GM10266 (cell line): ENCODE measurements around the gene RELN.
"Not testable (repeated sequence)": the region's sequence is repeated elsewhere in the genome, so short reads cannot be mapped to it uniquely, and the experiment has no call there.

Experiments used
- DNase-seq: peaks from one replicate; pipeline ENCODE4 v3.0.0; 2012; ENCODE audit errors: extremely low spot score
- CTCF ChIP-seq: IDR thresholded peaks from 2 replicates; pipeline ENCODE4 v1.5.1; 2012; ENCODE audit warnings: mild to moderate bottlenecking, low read depth; ENCODE audit not compliant: control insufficient read depth, insufficient read depth; ENCODE audit errors: missing control alignments

Gene RELN

GRCh38 chr7:103843689-103844480 lies 145.6 kb downstream of the RELN start:
- no peak for DNase-seq
- no peak for TF ChIP-seq CTCF

- DNase-seq, result no peak
- no peak for TF ChIP-seq CTCF
These were observed 156.1 kb downstream of the RELN start for GRCh38 chr7:103833401-103833800.

GRCh38 chr7:103832438-103832837 lies 157.0 kb downstream of the RELN start:
- no peak for TF ChIP-seq CTCF
- DNase-seq, result no peak

GRCh38 chr7:103824251-103824650 lies 165.2 kb downstream of the RELN start:
- TF ChIP-seq CTCF, result no peak
- no peak for DNase-seq

GRCh38 chr7:103823084-103823483 lies 166.4 kb downstream of the RELN start:
- no peak for DNase-seq
- TF ChIP-seq CTCF, result no peak

GRCh38 chr7:103821092-103821491 lies 168.4 kb downstream of the RELN start:
- DNase-seq, result no peak
- TF ChIP-seq CTCF, result no peak

GRCh38 chr7:103815972-103816371 lies 173.5 kb downstream of the RELN start:
- DNase-seq, result not testable (repeated sequence)

GRCh38 chr7:103813970-103814369 lies 175.5 kb downstream of the RELN start:
- TF ChIP-seq CTCF, result no peak
- no peak for DNase-seq
